HCT116 (cell line): ENCODE measurements around the gene GPR68. TPM values are rescaled to one million over a fixed set of nuclear protein-coding genes. Genes with fewer than 3 reads are reported as not detected.

ENCODE experiments used
- ATAC-seq: fragments of 200-7000 bp; cut with Tn5 transposase; 2 replicates; pipeline ENCODE4 v1.9.1; 2020; ENCODE audit warnings: mild to moderate bottlenecking, moderate library complexity
- BruUV-seq: library from RNA; stranded (reverse); fragments of 400-500 nt; replicated peaks from 2 replicates; lab custom pipeline; 2021; lab: Mats Ljungman, UMichigan
- CTCF ChIA-PET: fragments of 300-600 bp; sonication (Branson Sonifier 250); formaldehyde crosslinking; loops from one replicate; lab custom pipeline; 2021; ENCODE audit warnings: antibody characterized with exemption; lab: Charles Lee
- POLR2A ChIA-PET: fragments of 300-600, 350-600 bp; sonication (Branson Sonifier 250); formaldehyde crosslinking; loops from one replicate; lab custom pipeline; 2021; ENCODE audit warnings: antibody characterized with exemption; lab: Charles Lee
- RAD21 ChIA-PET, 2 experiments: fragments of 300-600 bp; sonication (Branson Sonifier 250); formaldehyde crosslinking; loops; one replicate each; lab custom pipeline; 2023; ENCODE audit warnings: low total read pairs in 2 of 2; ENCODE audit not compliant: uncharacterized antibody in 2 of 2, unreplicated experiment in 2 of 2, low non-redundant PET in 1 of 2; lab: Charles Lee
- DNase-seq: peaks from one replicate; pipeline ENCODE4 v3.0.0-alpha.2; 2010; ENCODE audit warnings: low read depth, low spot score
- H2AFZ ChIP-seq: fragments of 200-600 bp; shearing (Covaris generic), sonication (generic); 2 replicates; pipeline ENCODE4 v1.6.1; 2017; ENCODE audit warnings: low read depth, mixed run types, mixed read lengths, antibody characterized with exemption, low read length; ENCODE audit not compliant: poor library complexity, severe bottlenecking
- H3K27ac ChIP-seq: 2 replicates; pipeline ENCODE4 v1.5.1; 2012; ENCODE audit warnings: low read depth, low read length
- H3K27me3 ChIP-seq: fragments of 200-600 bp; sonication (generic); 2 replicates; pipeline ENCODE4 v1.6.1; 2016; ENCODE audit warnings: mixed run types, low read length, mixed read lengths; ENCODE audit not compliant: insufficient read depth
- H3K36me3 ChIP-seq, 2 experiments: fragments of 200-500 bp in 1 of 2; fragments of 200-600 bp in 1 of 2; sonication (Bioruptor generic) in 1 of 2; sonication (generic) in 1 of 2; 2 replicates each; pipeline versions ENCODE4 v1.5.1 to v1.6.1; 2014 to 2016; ENCODE audit warnings: low read length in 2 of 2, inconsistent platforms in 1 of 2, mixed read lengths in 1 of 2, mixed run types in 1 of 2; ENCODE audit not compliant: insufficient read depth in 2 of 2, control insufficient read depth in 1 of 2
- H3K4me1 ChIP-seq, 2 experiments: fragments of 200-600 bp in 1 of 2; sonication (generic) in 1 of 2; 2 replicates each; pipeline versions ENCODE4 v1.5.1 to v1.6.1; 2012 to 2017; ENCODE audit warnings: low read length in 2 of 2, inconsistent platforms in 1 of 2, mild to moderate bottlenecking in 1 of 2, mixed read lengths in 1 of 2, mixed run types in 1 of 2, moderate library complexity in 1 of 2; ENCODE audit not compliant: insufficient read depth in 2 of 2, control insufficient read depth in 1 of 2
- H3K4me2 ChIP-seq: fragments of 200-600 bp; sonication (generic); 2 replicates; pipeline ENCODE4 v1.6.1; 2017; ENCODE audit warnings: mixed run types, low read length, mixed read lengths
- H3K4me3 ChIP-seq, 2 experiments: fragments of 200-600 bp in 1 of 2; sonication (generic) in 1 of 2; replicated peaks in 1 of 2; 2 replicates each; pipeline ENCODE4 v1.5.1; 2011 to 2016; ENCODE audit warnings: low read length in 2 of 2, control low read depth in 1 of 2, low read depth in 1 of 2, mild to moderate bottlenecking in 1 of 2, mixed read lengths in 1 of 2, mixed run types in 1 of 2
- H3K79me2 ChIP-seq: fragments of 200-600 bp; sonication (generic); 2 replicates; pipeline ENCODE4 v1.6.1; 2017; ENCODE audit warnings: mild to moderate bottlenecking, mixed run types, low read length, moderate library complexity, mixed read lengths; ENCODE audit not compliant: insufficient read depth
- H3K9ac ChIP-seq: fragments of 200-600 bp; sonication (generic); 2 replicates; pipeline ENCODE4 v1.6.1; 2016; ENCODE audit warnings: low read length, mixed read lengths
- H3K9me2 ChIP-seq: fragments of 200-600 bp; sonication (generic), shearing (Covaris generic); 2 replicates; pipeline ENCODE4 v1.6.1; 2017; ENCODE audit warnings: mixed run types, mild to moderate bottlenecking, moderate library complexity; ENCODE audit not compliant: insufficient read depth
- H3K9me3 ChIP-seq, 2 experiments: fragments of 200-500 bp in 1 of 2; fragments of 200-600 bp in 1 of 2; sonication (Bioruptor generic) in 1 of 2; sonication (generic) in 1 of 2; 2 replicates each; pipeline ENCODE4 v1.6.1; 2014 to 2017; ENCODE audit warnings: low read length in 2 of 2, mixed read lengths in 2 of 2, inconsistent platforms in 1 of 2, low read depth in 1 of 2, mild to moderate bottlenecking in 1 of 2, mixed run types in 1 of 2, moderate library complexity in 1 of 2; ENCODE audit not compliant: control insufficient read depth in 1 of 2, insufficient read depth in 1 of 2
- H4K20me1 ChIP-seq: fragments of 200-600 bp; sonication (generic), shearing (Covaris generic); 2 replicates; pipeline ENCODE4 v1.6.1; 2017; ENCODE audit warnings: mixed run types, mild to moderate bottlenecking, moderate library complexity; ENCODE audit not compliant: insufficient read depth
- CBX3 ChIP-seq: IDR thresholded peaks from 2 replicates; pipeline ENCODE4 v1.6.1; 2012; ENCODE audit warnings: low read depth
- CTCF ChIP-seq, 3 experiments: fragments of 200-600 bp in 1 of 3; sonication (generic) in 1 of 3; IDR thresholded peaks in 2 of 3; conservative IDR thresholded peaks in 1 of 3; 2 replicates each; pipeline ENCODE4 v1.5.1; 2012 to 2017; ENCODE audit warnings: low read depth in 2 of 3, low read length in 2 of 3, antibody characterized with exemption in 1 of 3, borderline replicate concordance in 1 of 3, control low read depth in 1 of 3, mild to moderate bottlenecking in 1 of 3, mixed read lengths in 1 of 3, mixed run types in 1 of 3, moderate library complexity in 1 of 3; ENCODE audit not compliant: insufficient read depth in 1 of 3
- EZH2 ChIP-seq: fragments of 200-600 bp; sonication (generic); IDR thresholded peaks from 2 replicates; pipeline ENCODE4 v1.6.1; 2017; ENCODE audit warnings: antibody characterized with exemption, mixed run types
- FOSL1 ChIP-seq: IDR thresholded peaks from 2 replicates; pipeline ENCODE4 v1.6.1; 2012; ENCODE audit warnings: low read depth
- JUND ChIP-seq: IDR thresholded peaks from 2 replicates; pipeline ENCODE4 v1.6.1; 2012
- MAX ChIP-seq: IDR thresholded peaks from 2 replicates; pipeline ENCODE4 v1.6.1; 2012
- POLR2A ChIP-seq: IDR thresholded peaks from 2 replicates; pipeline ENCODE4 v1.7.0; 2011; ENCODE audit warnings: borderline replicate concordance; ENCODE audit not compliant: insufficient read depth, insufficient read length; ENCODE audit errors: extremely low read depth
- RAD21 ChIP-seq: IDR thresholded peaks from 2 replicates; pipeline ENCODE4 v1.6.1; 2012; ENCODE audit warnings: low read depth, mild to moderate bottlenecking
- REST ChIP-seq: IDR thresholded peaks from 2 replicates; pipeline ENCODE4 v1.6.1; 2012; ENCODE audit warnings: low read depth
- SIN3A ChIP-seq: IDR thresholded peaks from 2 replicates; pipeline ENCODE4 v1.6.1; 2012; ENCODE audit warnings: low read depth
- SP1 ChIP-seq: IDR thresholded peaks from 2 replicates; pipeline ENCODE4 v1.6.1; 2012; ENCODE audit warnings: low read depth
- ZBTB33 ChIP-seq: IDR thresholded peaks from 2 replicates; pipeline ENCODE4 v1.6.1; 2011; ENCODE audit warnings: mild to moderate bottlenecking, low read length, moderate library complexity; ENCODE audit not compliant: insufficient replicate concordance; ENCODE audit errors: extremely low read depth
- ZFX ChIP-seq: fragments of 450-650 bp; IDR thresholded peaks from 2 replicates; pipeline ENCODE4 v1.6.1; 2017
- ZNF274 ChIP-seq: fragments of 200-500 bp; sonication (Bioruptor generic); IDR thresholded peaks from 2 replicates; pipeline ENCODE4 v1.6.1; 2014; ENCODE audit warnings: mild to moderate bottlenecking, low read depth, low read length, inconsistent platforms
- intact Hi-C: fragments of 100-400 bp; cut with micrococcal nuclease; formaldehyde crosslinking; loops from 2 replicates; pipeline ENCODE4 v1.10.0; 2022
- total RNA-seq: library from RNA; stranded (reverse); gene quantifications from one replicate; pipeline ENCODE4 v1.2.1, GENCODE V29; 2021; ENCODE audit not compliant: unreplicated experiment

Gene GPR68
- total RNA-seq, 1 experiment from 2014 or later, result not detected

GRCh38 chr14:91283666-91284065 lies 39.2 kb upstream of the GPR68 start:
- H3K79me2 ChIP-seq, result no peaks in the 10 kb centered on the region
- ATAC-seq (no peak), DNase-seq (no peak)
- H3K9me2 ChIP-seq, result no peaks in the 10 kb centered on the region
- BruUV-seq, result no TSS peak
- H3K9me3 ChIP-seq, result no peaks in the 10 kb centered on the region
- TF ChIP-seq REST (no peak), ZNF274 (no peak), FOSL1 (no peak), SP1 (no peak), EZH2 (no peak), MAX (no peak), RAD21 (no peak), ZFX (no peak), POLR2A (no peak), SIN3A (no peak), CTCF (IDR thresholded peaks at IDR 0.05 in 2 of 3, conservative IDR thresholded peaks at IDR 0.05 in 1 of 3; ENCODE audit: borderline replicate concordance in 1 of 3, insufficient read depth in 1 of 3, low read depth in 2 of 3, low read length in 2 of 3) (no peak), ZBTB33 (no peak), CBX3 (no peak), JUND (no peak)
- no peak overlapping the region for H3K4me2 ChIP-seq
- ChIA-PET POLR2A (no interaction called here), RAD21 (no interaction called here), CTCF (no interaction called here)
- no peak overlapping the region for H3K9ac ChIP-seq
- no peaks in the 10 kb centered on the region for H3K27me3 ChIP-seq
- H3K4me1 ChIP-seq, result no peaks in the 10 kb centered on the region; a peak in 1 of 4 replicates
- no peaks in the 10 kb centered on the region; a peak in 2 of 4 replicates for H3K36me3 ChIP-seq
- H3K27ac ChIP-seq, result no peak overlapping the region
- H2AFZ ChIP-seq, result no peak overlapping the region
- no peak overlapping the region for H3K4me3 ChIP-seq
- no peaks in the 10 kb centered on the region for H4K20me1 ChIP-seq
- intact Hi-C loops, result no loop called here
